ENCODE measurements around the gene CTTNBP2. TPM values are rescaled to one million over a fixed set of nuclear protein-coding genes. Genes with fewer than 3 reads are reported as not detected.

The CTTNBP2 gene
- total and polyA plus RNA-seq, 10 of the 15 experiments (the other 5 are each of a cell fraction or from before 2014, with no cell fraction given): 0.04 to 0.43 TPM; not detected in 8

DNA sequence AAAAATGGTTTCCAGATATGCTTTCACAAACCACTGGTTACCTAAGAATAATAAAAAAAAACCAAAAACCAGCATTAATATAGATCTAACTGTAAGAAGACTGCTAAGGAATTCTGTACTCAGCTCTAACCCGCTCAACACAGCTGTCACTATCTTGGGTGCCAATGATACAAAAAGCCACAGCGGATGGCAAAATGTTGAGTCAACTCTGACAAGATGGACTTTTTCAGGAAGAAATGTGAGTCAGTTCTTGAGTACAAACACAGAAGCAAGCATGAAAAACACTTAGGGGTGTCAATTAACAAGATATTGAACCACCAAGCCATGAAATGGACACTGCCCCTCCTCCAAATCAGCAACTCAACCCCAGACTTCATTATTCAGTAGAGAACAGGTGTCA lies 55.0 kb downstream of the CTTNBP2 start:
- in situ Hi-C loops (cut with MboI): no loop called here
- no peak for DNase-seq (ENCODE audit: low read depth, low spot score)
- ChIA-PET CTCF (no interaction called here), POLR2A (interaction anchor here (1.4 kb wide), 1 partner anchor 10 kb away, joined by 4 read pairs; no protein-coding TSS in a partner anchor), SMC1A (ENCODE audit: uncharacterized antibody, unreplicated experiment) (interaction anchor here (1.7 kb wide), 1 partner anchor 9 kb away, joined by 4 read pairs; no protein-coding TSS in a partner anchor), RAD21 (ENCODE audit: unreplicated experiment) (interaction anchor here (1.0 kb wide), 1 partner anchor 31 kb away, joined by 3 read pairs; no protein-coding TSS in a partner anchor)
- no TSS peak for BruUV-seq (replicated peaks)
- Histone ChIP-seq H3K79me2 (ENCODE audit: control insufficient read depth, insufficient read depth, low read length) (no peaks in the 10 kb centered on the region), H3K4me2 (ENCODE audit: control insufficient read depth, insufficient read depth) (no peak overlapping the region), H3K27me3 (replicated peaks in 1 of 2; ENCODE audit: control insufficient read depth in 2 of 2, insufficient read depth in 2 of 2, low read length in 1 of 2) (peaks cover 0 to 3% of the 10 kb centered on the region in 2 experiments; a peak in 1 of 4 replicates), H3K4me1 (ENCODE audit: control insufficient read depth, insufficient read depth, low read length) (no peaks in the 10 kb centered on the region), H3K4me3 (no peak overlapping the region), H3K36me3 (ENCODE audit: control insufficient read depth in 2 of 2, insufficient read depth in 2 of 2, low read length in 1 of 2) (no peaks in the 10 kb centered on the region), H2AFZ (ENCODE audit: control insufficient read depth, low read depth, low read length) (no peak overlapping the region), H3K9ac (ENCODE audit: control insufficient read depth, insufficient read depth, low read length) (no peak overlapping the region), H4K20me1 (ENCODE audit: control insufficient read depth, insufficient read depth) (no peaks in the 10 kb centered on the region), H3K27ac (ENCODE audit: control insufficient read depth, insufficient read depth) (no peak overlapping the region), H3K9me3 (replicated peaks; ENCODE audit: control insufficient read depth, insufficient read depth, low read length) (no peaks in the 10 kb centered on the region)
- no peak for ATAC-seq
- WGBS (ENCODE audit: insufficient coverage, insufficient replicate concordance, low lambda C conversion rate, missing lambda C conversion rate): 26% methylated on average over 2 of the region's 2 CpGs
- no peak for FAIRE-seq
- intact Hi-C loops (cut with micrococcal nuclease; ENCODE audit: unreplicated experiment): no loop called here
- TF ChIP-seq, protein P1, sequence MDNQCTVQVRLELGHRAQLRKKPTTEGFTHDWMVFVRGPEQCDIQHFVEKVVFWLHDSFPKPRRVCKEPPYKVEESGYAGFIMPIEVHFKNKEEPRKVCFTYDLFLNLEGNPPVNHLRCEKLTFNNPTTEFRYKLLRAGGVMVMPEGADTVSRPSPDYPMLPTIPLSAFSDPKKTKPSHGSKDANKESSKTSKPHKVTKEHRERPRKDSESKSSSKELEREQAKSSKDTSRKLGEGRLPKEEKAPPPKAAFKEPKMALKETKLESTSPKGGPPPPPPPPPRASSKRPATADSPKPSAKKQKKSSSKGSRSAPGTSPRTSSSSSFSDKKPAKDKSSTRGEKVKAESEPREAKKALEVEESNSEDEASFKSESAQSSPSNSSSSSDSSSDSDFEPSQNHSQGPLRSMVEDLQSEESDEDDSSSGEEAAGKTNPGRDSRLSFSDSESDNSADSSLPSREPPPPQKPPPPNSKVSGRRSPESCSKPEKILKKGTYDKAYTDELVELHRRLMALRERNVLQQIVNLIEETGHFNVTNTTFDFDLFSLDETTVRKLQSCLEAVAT (IDR thresholded peaks at IDR 0.05): no peak
- TF ChIP-seq RELA (IDR thresholded peaks at IDR 0.05; ENCODE audit: borderline replicate concordance, partially characterized antibody): no peak
- TF ChIP-seq CHD4 (IDR thresholded peaks at IDR 0.05): no peak
- no peak for TF ChIP-seq ZNF24 (IDR thresholded peaks at IDR 0.05)
- TF ChIP-seq GABPA (IDR thresholded peaks at IDR 0.05; ENCODE audit: low read depth): no peak
- TF ChIP-seq EGR1 (IDR thresholded peaks at IDR 0.05; ENCODE audit: borderline replicate concordance in 1 of 2, low read depth in 2 of 2, low read length in 2 of 2): no peak
- TF ChIP-seq, protein P2, sequence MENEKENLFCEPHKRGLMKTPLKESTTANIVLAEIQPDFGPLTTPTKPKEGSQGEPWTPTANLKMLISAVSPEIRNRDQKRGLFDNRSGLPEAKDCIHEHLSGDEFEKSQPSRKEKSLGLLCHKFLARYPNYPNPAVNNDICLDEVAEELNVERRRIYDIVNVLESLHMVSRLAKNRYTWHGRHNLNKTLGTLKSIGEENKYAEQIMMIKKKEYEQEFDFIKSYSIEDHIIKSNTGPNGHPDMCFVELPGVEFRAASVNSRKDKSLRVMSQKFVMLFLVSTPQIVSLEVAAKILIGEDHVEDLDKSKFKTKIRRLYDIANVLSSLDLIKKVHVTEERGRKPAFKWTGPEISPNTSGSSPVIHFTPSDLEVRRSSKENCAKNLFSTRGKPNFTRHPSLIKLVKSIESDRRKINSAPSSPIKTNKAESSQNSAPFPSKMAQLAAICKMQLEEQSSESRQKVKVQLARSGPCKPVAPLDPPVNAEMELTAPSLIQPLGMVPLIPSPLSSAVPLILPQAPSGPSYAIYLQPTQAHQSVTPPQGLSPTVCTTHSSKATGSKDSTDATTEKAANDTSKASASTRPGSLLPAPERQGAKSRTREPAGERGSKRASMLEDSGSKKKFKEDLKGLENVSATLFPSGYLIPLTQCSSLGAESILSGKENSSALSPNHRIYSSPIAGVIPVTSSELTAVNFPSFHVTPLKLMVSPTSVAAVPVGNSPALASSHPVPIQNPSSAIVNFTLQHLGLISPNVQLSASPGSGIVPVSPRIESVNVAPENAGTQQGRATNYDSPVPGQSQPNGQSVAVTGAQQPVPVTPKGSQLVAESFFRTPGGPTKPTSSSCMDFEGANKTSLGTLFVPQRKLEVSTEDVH (IDR thresholded peaks at IDR 0.05; ENCODE audit: low read depth, partially characterized antibody): no peak
- TF ChIP-seq BCL11A (IDR thresholded peaks at IDR 0.05; ENCODE audit: low read depth, low read length): no peak
- TF ChIP-seq, protein P3, sequence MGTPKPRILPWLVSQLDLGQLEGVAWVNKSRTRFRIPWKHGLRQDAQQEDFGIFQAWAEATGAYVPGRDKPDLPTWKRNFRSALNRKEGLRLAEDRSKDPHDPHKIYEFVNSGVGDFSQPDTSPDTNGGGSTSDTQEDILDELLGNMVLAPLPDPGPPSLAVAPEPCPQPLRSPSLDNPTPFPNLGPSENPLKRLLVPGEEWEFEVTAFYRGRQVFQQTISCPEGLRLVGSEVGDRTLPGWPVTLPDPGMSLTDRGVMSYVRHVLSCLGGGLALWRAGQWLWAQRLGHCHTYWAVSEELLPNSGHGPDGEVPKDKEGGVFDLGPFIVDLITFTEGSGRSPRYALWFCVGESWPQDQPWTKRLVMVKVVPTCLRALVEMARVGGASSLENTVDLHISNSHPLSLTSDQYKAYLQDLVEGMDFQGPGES (IDR thresholded peaks at IDR 0.05): no peak
- TF ChIP-seq STAT1 (conservative IDR thresholded peaks at IDR 0.05): no peak
- no peak for TF ChIP-seq MTA2 (IDR thresholded peaks at IDR 0.05; ENCODE audit: low read depth)
- TF ChIP-seq MXI1 (IDR thresholded peaks at IDR 0.05; ENCODE audit: low read depth, low read length): no peak
- TF ChIP-seq MYC (IDR thresholded peaks at IDR 0.05; ENCODE audit: insufficient read depth, insufficient read length, insufficient replicate concordance, low read length, severe bottlenecking): no peak
- TF ChIP-seq POLR2AphosphoS2 (IDR thresholded peaks at IDR 0.05; ENCODE audit: low read depth, low read length): no peak
- TF ChIP-seq, protein P4, sequence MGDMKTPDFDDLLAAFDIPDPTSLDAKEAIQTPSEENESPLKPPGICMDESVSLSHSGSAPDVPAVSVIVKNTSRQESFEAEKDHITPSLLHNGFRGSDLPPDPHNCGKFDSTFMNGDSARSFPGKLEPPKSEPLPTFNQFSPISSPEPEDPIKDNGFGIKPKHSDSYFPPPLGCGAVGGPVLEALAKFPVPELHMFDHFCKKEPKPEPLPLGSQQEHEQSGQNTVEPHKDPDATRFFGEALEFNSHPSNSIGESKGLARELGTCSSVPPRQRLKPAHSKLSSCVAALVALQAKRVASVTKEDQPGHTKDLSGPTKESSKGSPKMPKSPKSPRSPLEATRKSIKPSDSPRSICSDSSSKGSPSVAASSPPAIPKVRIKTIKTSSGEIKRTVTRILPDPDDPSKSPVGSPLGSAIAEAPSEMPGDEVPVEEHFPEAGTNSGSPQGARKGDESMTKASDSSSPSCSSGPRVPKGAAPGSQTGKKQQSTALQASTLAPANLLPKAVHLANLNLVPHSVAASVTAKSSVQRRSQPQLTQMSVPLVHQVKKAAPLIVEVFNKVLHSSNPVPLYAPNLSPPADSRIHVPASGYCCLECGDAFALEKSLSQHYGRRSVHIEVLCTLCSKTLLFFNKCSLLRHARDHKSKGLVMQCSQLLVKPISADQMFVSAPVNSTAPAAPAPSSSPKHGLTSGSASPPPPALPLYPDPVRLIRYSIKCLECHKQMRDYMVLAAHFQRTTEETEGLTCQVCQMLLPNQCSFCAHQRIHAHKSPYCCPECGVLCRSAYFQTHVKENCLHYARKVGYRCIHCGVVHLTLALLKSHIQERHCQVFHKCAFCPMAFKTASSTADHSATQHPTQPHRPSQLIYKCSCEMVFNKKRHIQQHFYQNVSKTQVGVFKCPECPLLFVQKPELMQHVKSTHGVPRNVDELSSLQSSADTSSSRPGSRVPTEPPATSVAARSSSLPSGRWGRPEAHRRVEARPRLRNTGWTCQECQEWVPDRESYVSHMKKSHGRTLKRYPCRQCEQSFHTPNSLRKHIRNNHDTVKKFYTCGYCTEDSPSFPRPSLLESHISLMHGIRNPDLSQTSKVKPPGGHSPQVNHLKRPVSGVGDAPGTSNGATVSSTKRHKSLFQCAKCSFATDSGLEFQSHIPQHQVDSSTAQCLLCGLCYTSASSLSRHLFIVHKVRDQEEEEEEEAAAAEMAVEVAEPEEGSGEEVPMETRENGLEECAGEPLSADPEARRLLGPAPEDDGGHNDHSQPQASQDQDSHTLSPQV (IDR thresholded peaks at IDR 0.05): no peak
- no peak for TF ChIP-seq MTA3 (IDR thresholded peaks at IDR 0.05; ENCODE audit: borderline replicate concordance, low read length)
